Muscle of arm (tissue), 12 donors: Measurements from ENCODE around the gene SNAPC5. TPM values are rescaled to one million over a fixed set of nuclear protein-coding genes. Genes with fewer than 3 reads are reported as not detected.
"Not testable (repeated sequence)": the region's sequence is repeated elsewhere in the genome, so short reads cannot be mapped to it uniquely, and the experiment has no call there.

Source experiments
- DNase-seq: peaks from one replicate; pipeline ENCODE4 v3.0.0-alpha.2; 2013
- polyA plus RNA-seq, 12 donors: library from polyadenylated mRNA; unstranded; fragments of 120-200 nt; gene quantifications; one replicate each; pipeline ENCODE4 v1.2.1, GENCODE V29; 2013; ENCODE audit not compliant: insufficient read length in 12 of 12

SNAPC5 gene
- polyA plus RNA-seq, 12 donors: 25.7 to 44.2 (median 37.4) TPM; not detected in 1

- DNase-seq: peak; percentile 48
These were observed 1.2 kb upstream of the SNAPC5 start for GRCh38 chr15:66498501-66499386.

DNA sequence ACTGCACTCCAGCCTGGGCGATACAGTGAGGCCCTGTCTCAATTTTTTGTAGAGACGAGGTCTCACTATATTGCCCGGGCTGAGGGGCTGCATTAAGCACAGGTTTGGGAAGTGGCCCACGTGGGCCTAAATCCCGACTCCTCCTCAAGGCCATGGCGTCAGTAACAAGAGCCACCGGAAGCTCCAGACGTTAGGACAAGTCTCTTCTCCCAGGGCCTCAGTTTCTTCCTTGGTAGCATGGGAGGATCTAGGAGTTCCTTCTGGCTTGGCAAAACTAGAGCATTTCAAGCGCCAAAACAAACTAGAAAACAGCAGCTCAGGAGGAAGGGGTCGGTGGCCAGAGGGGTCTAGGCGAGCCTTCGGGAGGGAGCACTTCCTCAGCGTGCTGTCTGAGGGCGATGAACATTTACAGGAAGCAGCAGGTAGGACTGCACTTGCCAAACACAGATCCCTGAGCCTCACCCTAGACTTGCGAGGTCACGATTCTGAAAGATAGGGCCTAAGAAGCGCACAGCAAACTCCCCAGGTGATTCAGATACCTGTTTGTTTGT is 536 bp downstream of the SNAPC5 start:
- DNase-seq: no peak

DNA sequence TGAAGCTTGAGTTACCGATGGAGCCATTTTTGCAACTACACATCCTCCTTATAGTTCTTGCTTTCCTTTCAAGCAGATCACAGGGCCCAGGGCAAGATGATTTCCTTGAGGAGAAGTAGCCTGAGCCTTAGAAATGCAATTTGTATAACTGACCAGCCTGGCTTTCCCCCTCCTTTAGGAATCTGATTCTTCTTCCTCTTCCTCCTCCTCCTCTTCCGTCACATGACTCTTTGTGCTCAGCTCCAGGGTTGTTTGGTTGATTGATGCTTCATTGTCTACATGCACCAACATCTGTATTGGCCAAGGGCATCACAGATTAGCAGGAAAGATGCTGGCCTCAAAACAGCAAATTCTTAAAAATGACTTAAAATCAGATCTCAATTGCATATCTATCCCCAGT is 3.3 kb downstream of the SNAPC5 start:
- no peak for DNase-seq

- no peak for DNase-seq
These were observed 5.7 kb downstream of the SNAPC5 start for GRCh38 chr15:66491846-66492245.

DNA sequence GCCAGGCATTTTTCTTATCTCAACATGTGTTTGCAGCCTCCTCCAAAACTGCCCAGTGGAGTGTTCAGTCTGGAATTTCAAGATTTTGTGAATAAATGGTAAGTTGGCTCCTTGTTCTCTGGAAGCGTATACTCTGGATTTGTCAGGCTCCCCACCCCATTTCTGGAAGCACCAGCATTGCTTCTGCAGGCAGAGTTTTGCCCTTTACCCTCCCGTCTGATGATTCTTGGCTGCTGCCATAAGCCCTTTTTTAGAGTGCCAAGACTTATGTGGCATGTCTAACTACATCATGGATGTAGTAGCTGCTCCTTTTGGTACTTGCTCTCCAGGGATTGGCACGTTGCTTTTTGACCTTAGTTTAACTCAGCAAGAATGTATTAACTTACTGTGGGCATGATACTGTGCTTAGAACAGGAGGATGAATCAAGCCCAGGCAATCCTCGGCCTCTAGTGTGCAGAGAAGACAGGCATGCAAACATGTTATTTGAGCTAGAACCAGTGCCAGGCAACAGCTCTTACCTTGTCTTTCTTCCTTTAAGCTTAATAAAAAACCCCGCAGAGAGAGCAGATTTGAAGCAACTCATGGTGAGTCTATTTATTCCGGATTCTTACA is 8.3 kb downstream of the SNAPC5 start:
- no peak for DNase-seq

GRCh38 chr15:66488525-66488924 is 9.0 kb downstream of the SNAPC5 start:
- no peak for DNase-seq

DNA sequence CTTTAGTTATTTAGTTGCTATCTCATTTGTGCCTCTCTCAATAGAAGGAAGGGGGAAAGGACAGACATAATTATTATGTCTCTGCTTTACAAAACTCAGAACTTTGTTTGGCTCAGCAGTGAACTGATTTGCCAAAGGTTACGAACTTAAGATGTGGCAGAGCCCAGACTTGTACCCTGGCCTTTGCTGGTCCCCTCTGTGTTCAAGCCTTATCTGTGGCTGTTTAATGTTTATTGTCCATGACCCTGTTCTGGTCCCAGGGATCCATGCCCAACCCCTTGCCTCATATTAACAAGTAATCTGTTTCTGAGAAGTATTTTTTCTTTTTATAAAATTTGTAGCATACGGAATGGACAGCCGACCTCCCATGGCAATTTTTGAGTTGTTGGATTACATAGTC is 10.7 kb downstream of the SNAPC5 start:
- no peak for DNase-seq

DNA sequence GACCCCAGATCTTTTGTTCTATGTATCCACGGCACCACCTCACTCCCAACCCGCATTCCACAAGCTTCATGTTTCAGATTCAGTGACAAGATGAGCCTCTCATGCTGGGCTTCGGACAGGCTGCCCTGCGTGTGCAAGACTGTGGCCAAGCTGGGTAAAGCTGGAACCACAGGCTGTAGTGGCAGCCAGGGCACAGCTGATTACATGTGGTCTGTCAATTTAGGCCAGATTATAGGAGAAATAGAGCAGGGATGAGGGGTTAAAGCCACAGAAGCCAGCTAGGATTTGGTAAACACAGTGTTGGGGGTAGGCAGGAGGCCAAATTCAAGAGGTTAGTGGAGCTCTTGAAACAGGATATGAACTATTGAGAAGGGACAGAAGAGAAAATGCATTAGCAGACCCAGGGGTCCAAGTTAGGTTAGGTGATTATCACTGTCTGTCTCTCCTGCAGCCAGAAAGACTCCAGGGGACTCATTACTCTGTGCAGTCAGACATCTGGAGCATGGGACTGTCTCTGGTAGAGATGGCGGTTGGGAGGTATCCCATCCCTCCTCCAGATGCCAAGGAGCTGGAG is 12.9 kb downstream of the SNAPC5 start:
- no peak for DNase-seq

DNA sequence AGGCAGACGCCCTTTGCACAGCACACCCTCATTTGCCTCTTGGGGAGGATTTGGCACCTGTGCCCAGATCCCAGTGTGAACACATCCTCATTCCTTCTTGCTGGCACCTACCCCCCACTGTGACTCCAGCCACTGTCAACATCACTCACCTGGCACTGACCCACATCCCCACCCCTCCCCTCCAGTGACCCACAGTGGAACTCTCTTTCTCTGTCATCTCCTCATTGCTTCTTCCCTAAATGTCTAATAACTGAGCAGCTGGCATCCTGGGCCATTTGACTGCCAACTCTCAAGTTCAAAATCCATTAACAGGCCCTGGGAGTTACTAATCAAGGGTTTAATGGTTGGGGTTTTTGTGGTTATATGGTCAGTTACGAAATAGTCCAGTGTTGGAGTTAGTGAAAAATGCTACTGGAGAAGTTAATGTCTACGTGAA is 14.4 kb downstream of the SNAPC5 start:
- DNase-seq: no peak

DNA sequence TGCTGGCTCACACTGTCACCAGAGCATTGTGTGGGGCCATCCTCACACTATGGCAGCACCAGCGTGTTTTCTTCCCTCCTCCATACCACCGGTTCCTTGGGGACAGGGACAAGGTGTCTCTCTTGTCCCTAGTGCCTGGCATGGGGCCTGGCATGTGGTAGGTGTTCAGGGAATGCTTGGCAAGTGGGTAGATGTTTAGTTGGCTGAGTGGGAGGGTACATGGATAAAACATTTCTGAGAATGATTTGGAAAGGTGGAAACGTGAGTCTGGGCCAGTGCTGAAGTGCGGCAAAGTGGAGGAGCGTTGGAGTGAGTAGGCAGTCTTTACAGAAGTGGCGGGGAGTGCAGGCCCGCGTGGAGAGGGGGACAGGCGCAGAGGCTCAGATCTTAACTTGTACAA is 15.0 kb downstream of the SNAPC5 start:
- DNase-seq: no peak

DNA sequence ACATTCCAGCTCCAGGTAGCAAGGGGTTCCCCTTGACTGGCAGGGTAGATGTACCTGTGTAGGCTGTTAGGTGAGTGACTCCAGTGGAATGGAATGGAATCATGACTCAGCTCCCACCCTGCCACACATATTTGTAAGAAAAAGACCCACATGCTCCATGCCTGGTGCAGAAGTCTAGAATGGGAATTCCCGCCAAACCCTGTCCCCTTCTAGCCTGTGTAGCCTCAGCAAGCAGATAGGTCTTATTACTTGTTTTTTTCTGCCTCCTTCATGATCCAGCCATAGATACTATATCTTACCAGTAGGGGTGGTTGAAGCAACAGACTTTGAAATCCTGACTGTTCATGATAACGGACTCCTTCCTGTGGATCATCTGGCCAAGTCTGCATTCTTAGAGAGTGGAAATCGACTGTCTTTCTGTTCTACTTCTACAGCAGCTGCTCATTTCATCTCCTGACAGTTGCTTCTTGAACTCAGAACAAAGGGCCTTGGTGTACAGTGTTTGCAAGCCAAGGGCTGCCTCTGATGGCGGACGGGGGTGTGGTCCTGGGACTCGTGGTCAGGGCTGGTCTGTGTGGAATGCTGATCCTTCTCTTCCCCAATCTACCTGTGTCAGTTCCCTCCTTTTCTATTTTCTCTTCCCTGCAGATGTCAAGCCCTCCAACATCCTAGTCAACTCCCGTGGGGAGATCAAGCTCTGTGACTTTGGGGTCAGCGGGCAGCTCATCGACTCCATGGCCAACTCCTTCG is 16.3 kb downstream of the SNAPC5 start:
- no peak for DNase-seq

DNA sequence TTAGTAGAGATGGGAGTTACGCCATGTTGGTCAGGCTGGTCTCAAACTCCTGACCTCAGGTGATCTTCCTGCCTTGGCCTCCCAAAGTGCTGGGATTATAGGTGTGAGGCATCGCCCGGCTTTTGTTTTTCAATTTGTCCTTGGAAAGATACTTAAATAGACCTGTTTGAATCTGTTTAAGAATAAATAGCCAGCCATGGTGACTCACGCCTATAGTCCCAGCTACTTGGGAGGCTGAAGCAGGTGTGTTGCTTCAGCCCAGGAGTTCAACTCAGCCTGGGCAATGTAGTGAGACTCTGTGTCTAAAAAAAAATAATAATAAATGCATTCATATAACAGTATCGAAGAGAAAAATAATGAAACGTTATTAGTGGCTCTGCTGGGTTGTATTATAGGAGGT is 17.3 kb downstream of the SNAPC5 start:
- no peak for DNase-seq

GRCh38 chr15:66477011-66477410 is 20.6 kb downstream of the SNAPC5 start:
- DNase-seq: no peak

- no peak for DNase-seq
These were observed 21.0 kb downstream of the SNAPC5 start for GRCh38 chr15:66476535-66476934.

GRCh38 chr15:66474963-66475362 is 22.6 kb downstream of the SNAPC5 start:
- no peak for DNase-seq

DNA sequence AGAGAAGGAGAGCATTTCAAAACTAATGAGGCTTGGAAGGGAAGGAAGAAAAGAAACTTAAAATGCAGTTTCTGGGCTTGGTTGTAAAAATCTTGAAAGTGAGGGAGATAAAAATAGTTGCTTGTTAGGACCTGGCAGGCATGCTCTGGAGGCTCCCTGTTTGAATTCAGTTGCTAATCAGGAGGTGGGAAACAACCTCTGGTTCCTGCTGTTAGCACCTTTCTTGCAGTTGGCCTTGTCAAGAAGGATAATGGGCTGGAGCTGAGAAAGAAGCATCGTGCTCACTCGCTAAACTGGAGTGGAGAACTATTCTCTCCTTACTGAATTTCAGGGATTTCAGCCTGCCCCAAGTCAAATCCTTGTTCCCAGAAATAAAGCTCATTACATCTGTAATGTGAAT is 23.4 kb downstream of the SNAPC5 start:
- DNase-seq: no peak

GRCh38 chr15:66472176-66472999 is 25.2 kb downstream of the SNAPC5 start:
- no peak for DNase-seq

- DNase-seq: not testable (repeated sequence)
These were observed 26.7 kb downstream of the SNAPC5 start for GRCh38 chr15:66470825-66471224.

- not testable (repeated sequence) for DNase-seq
These were observed 30.2 kb downstream of the SNAPC5 start for GRCh38 chr15:66467162-66468040.

DNA sequence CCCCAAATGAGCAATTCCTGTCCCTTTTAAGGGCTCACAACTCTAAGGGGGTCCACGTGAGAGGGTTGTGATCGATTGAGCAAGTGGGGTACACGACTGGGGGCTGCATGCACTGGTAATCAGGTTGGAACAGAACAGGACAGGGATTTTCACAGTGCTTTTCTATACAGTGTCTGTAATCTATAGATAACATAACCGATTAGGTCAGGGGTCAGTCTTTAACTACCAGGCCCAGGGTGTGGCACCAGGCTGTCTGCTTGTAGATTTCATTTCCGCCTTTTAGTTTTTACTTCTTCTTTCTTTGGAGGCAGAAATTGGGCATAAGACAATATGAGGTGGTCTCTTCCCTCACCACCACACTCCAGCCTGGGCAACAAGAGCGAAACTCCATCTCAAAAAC is 32.3 kb downstream of the SNAPC5 start:
- DNase-seq: not testable (repeated sequence)
